Neural crest cell (in vitro differentiated cells): ENCODE results near the gene ZNF497. TPM values are rescaled to one million over a fixed set of nuclear protein-coding genes. Genes with fewer than 3 reads are reported as not detected.
A peak's percentile ranks its signal among the peaks of the same experiment; 100 is the strongest.

Source experiments
- DNase-seq: peaks from one replicate; pipeline ENCODE4 v3.0.0; 2021; ENCODE audit warnings: low read depth, mixed read lengths, low spot score
- H3K27ac Mint-ChIP-seq: one replicate; pipeline ENCODE4 v1.8.0; 2021; ENCODE audit warnings: mild to moderate bottlenecking, mixed read lengths; ENCODE audit not compliant: unreplicated experiment
- H3K27me3 Mint-ChIP-seq: 2 replicates; pipeline ENCODE4 v1.8.0; 2021; ENCODE audit warnings: low read depth, mild to moderate bottlenecking, mixed read lengths
- H3K36me3 Mint-ChIP-seq: 2 replicates; pipeline ENCODE4 v1.8.0; 2021; ENCODE audit warnings: low read depth, mild to moderate bottlenecking, mixed read lengths
- H3K4me1 Mint-ChIP-seq: 2 replicates; pipeline ENCODE4 v1.8.0; 2021; ENCODE audit warnings: mixed read lengths
- H3K4me3 Mint-ChIP-seq: one replicate; pipeline ENCODE4 v1.8.0; 2021; ENCODE audit warnings: mild to moderate bottlenecking, mixed read lengths
- H3K9me3 Mint-ChIP-seq: 2 replicates; pipeline ENCODE4 v1.8.0; 2021; ENCODE audit warnings: mixed read lengths
- long read RNA-seq: library from polyadenylated mRNA; unstranded; transcript quantifications from one replicate; pipeline ENCODE4 v2.0.0, GENCODE V29; 2020
- total RNA-seq: library from RNA; stranded (reverse); gene quantifications from 2 replicates; pipeline ENCODE4 v1.2.1, GENCODE V29; 2021
- TF ChIP-seq, protein P1 (sequence below): fragments of 200-600 bp; sonication (generic); conservative IDR thresholded peaks from 2 replicates; pipeline ENCODE4 v1.5.0; 2021; ENCODE audit warnings: antibody characterized with exemption, mild to moderate bottlenecking

ZNF497 gene
- 8.4 and 9.1 TPM in 2 replicates for total RNA-seq
- long read RNA-seq, partial matches to known transcripts = 0 of 1 reads
- long read RNA-seq, other reads (novel, unspliced or antisense) = 1 of 1 reads

GRCh38 chr19:58362272-58362994 is at the start of gene ZNF497:
TSS of gene ZNF497 (minus strand) at chr19:58362751. CDS start at chr19:58357635, 5,116 bp downstream.
- Mint-ChIP-seq H3K27ac (peak within 1 kb of the TSS; percentile 99), H3K4me1 (peaks cover 15% of the 10 kb centered on the region)

DNA sequence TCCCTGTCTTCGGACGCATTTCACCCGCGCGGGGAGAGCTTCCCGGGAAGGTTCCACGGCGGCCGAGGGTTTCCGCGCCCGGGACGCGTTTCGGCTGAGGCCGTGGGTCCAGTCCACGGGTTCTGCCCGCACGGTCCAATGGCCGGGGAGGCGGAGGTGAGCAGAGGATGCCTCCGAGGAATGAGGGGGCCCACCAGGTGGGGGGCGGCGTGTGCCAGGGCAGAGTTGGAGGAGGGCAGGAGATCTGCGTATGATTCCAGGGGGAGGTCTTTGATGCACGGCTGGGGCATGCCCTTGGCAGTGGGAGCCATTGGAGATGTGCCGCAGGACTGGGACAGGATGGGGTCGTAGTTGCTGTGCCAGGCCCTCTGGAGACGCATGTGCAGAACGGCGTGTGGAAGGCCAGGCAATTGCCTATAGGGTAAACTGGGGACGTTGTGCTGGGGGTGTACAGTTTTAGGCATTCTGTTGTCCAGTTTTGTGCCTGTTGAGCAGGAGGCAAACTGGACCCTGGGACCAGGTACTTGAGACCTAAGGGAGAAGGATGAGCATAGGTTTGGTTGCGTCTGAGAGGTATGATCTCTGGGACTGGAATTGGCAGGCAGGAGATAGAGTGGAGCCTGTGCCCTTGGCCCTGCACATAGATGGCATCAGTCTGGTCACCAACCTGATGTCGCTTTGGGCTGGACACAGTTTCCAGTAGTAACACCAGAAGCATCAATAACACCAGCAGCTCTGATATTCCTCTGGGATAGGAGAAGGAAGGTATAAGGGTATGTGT is 46.6 kb upstream of the ZNF497 start:
- Mint-ChIP-seq H3K36me3 (peaks cover 21% of the 10 kb centered on the region), H3K4me3 (peak overlapping the region; percentile 100), H3K9me3 (no peaks in the 10 kb centered on the region), H3K27me3 (peaks cover 12% of the 10 kb centered on the region), H3K27ac (peak overlapping the region; percentile 83), H3K4me1 (peaks cover 39% of the 10 kb centered on the region)
- TF ChIP-seq, protein P1, sequence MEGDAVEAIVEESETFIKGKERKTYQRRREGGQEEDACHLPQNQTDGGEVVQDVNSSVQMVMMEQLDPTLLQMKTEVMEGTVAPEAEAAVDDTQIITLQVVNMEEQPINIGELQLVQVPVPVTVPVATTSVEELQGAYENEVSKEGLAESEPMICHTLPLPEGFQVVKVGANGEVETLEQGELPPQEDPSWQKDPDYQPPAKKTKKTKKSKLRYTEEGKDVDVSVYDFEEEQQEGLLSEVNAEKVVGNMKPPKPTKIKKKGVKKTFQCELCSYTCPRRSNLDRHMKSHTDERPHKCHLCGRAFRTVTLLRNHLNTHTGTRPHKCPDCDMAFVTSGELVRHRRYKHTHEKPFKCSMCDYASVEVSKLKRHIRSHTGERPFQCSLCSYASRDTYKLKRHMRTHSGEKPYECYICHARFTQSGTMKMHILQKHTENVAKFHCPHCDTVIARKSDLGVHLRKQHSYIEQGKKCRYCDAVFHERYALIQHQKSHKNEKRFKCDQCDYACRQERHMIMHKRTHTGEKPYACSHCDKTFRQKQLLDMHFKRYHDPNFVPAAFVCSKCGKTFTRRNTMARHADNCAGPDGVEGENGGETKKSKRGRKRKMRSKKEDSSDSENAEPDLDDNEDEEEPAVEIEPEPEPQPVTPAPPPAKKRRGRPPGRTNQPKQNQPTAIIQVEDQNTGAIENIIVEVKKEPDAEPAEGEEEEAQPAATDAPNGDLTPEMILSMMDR = no peak
- DNase-seq = no peak

More at GRCh38 chr19:58362272-58362994, at the start of gene ZNF497:
- Mint-ChIP-seq H3K36me3 (no peaks in the 10 kb centered on the region), H3K27me3 (peaks cover 2% of the 10 kb centered on the region), H3K4me3 (peak within 1 kb of the TSS; percentile 98), H3K9me3 (no peaks in the 10 kb centered on the region)
- DNase-seq = peak; percentile 93
- TF ChIP-seq, protein P1 = no peak

- Mint-ChIP-seq H3K4me3 (peak within 1 kb of the TSS; percentile 100), H3K36me3 (peaks cover 24% of the 10 kb centered on the region), H3K27ac (peak within 1 kb of the TSS; percentile 96), H3K9me3 (no peaks in the 10 kb centered on the region), H3K27me3 (peaks cover 12% of the 10 kb centered on the region), H3K4me1 (peaks cover 44% of the 10 kb centered on the region)
- TF ChIP-seq, protein P1 = no peak
- peak; percentile 93 for DNase-seq
Observed at GRCh38 chr19:58408152-58409009, 45.8 kb upstream of the ZNF497 start, which contains the start of gene ZNF584. TSS of gene ZNF584 (plus strand) at chr19:58408649. CDS start at chr19:58409148, 499 bp downstream.

DNA sequence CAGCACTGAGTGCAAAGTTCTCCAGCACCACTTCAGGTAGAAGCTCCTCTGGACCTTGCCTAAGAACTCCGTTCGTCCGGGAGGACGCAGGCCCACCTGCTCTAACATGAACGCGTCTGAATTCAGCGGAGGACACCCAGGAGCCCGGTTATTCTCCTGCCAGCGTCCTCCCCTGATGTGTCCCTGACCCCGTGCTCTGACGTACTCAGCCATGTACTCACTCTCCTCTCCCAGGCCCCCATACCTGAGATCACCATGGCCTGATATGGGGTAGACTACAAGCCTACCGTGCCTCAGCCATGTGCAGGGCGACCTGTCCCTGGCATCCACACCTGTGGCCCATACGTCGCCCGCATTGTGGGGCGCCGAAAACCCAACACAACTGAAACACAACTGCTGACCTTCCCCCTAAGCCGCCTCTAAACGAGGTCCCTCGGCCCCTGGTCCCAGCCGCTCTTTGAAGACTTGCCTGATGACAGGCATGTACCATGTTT is 45.2 kb upstream of the ZNF497 start:
- peaks cover 49% of the 10 kb centered on the region for H3K4me1 Mint-ChIP-seq
- no peak for DNase-seq
- TF ChIP-seq, protein P1 = no peak
- peak overlapping the region; percentile 100 for H3K4me3 Mint-ChIP-seq
- peak overlapping the region; percentile 96 for H3K27ac Mint-ChIP-seq
- H3K9me3 Mint-ChIP-seq = no peaks in the 10 kb centered on the region
- H3K36me3 Mint-ChIP-seq = peaks cover 24% of the 10 kb centered on the region
- peaks cover 12% of the 10 kb centered on the region for H3K27me3 Mint-ChIP-seq
